ENCODE data around the gene MGST2.

MGST2 gene

GRCh38 chr4:139710073-139710472 lies 44.5 kb downstream of the MGST2 start:
- DNase-seq: no peak

DNA sequence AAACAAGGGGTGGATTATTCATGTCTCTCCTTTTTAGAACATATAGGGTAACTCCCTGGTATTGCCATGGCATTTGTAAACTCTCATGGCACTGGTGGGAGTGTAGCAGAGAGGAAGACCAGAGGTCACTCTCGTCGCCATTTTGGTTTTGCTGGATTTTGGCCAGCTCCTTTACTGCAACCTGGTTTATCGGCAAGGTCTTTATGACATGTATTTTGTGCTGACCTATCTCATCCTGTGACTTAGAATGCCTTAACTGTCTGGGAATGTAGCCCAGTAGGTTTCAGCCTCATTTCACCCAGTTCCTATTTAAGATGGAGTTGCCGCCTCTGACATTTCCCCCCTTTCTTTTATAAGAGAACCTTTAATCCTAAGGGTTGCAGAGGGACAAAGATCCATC lies 45.8 kb downstream of the MGST2 start:
- no peak for DNase-seq

DNA sequence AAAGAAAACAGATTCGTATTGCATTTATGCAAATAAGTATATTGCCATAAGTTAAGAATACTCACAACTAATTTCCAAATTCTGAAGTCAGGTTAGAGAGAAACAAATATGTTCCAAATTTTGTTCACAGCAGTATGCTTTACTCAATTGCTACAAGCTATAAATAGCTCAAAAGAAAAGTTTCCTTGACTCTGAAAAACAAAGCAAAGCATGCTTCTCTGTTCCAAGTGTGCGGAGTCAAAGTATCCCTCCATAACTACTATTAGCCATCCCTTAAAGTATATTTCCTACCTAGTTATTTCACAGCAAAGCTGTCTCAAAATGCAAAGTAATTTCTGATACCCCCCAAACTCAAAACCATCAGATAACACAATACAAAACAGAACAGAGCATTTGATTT lies 47.3 kb downstream of the MGST2 start:
- no peak for DNase-seq

GRCh38 chr4:139715746-139716391 lies 50.2 kb downstream of the MGST2 start:
- DNase-seq: no peak

DNA sequence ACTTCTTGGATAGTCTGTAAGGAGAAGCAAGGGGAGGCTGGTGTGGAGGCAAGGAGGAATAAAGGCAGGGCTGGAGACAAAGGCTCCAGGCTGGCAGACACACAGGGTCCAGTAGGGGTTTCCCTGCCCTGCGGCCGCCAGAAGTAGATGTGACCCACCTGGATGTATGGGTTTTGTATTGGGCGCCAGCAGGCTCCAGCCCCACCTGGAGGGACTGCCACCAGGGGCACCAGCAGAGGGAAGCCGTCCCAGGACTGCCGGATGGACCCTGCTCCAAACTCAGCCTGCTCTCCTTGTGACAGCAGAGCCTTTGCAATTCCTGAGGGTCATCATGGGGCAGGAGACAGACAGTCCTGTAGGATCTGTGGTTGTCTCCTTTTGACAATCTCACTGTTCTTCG lies 52.7 kb downstream of the MGST2 start:
- no peak for DNase-seq

- no peak for DNase-seq
Observed at GRCh38 chr4:139718833-139719232, 53.2 kb downstream of the MGST2 start.

- DNase-seq: no peak
Observed at GRCh38 chr4:139719381-139720101, 53.9 kb downstream of the MGST2 start.

- DNase-seq: no peak
Observed at GRCh38 chr4:139720806-139721205, 55.2 kb downstream of the MGST2 start.

GRCh38 chr4:139721789-139722188 lies 56.2 kb downstream of the MGST2 start:
- DNase-seq: no peak

DNA sequence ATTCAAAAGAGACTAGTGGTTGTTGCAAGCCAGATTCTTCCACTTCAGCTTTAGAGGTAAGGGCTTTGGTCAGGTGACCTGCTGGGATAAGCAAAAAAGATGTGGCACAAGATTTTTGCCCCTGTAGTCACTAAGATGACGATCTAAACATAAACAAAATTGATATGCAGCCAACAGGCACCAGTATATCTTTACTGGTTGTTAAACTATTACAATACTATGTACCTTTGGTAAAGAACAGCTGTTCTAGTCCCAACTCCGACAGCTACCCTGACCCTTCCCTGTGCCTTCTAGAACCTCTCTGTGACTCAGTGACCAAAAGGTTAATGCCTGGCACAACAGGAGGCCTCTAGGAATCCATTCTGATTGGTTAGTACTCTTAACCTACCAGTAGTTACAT lies 59.6 kb downstream of the MGST2 start:
- no peak for DNase-seq

DNA sequence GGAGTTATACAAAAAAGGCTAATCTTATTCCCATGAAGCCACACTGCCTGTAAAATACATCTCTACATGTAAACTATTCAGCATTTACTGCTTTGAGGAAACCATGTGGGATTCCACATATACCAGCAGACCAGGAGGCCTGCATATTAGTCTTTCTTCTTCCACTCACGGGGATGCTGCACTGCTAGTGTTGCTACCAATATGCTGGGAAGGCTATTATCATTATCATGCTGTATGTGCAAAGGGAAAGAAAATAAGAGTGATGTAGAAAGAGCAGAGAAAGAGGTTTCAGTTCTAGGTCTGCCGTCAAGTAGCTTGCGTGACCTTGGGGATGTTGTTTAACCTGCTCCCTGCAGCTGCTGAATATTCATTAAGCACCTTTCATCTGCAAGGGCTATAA lies 61.0 kb downstream of the MGST2 start:
- no peak for DNase-seq

GRCh38 chr4:139728146-139728545 lies 62.5 kb downstream of the MGST2 start:
- no peak for DNase-seq

DNA sequence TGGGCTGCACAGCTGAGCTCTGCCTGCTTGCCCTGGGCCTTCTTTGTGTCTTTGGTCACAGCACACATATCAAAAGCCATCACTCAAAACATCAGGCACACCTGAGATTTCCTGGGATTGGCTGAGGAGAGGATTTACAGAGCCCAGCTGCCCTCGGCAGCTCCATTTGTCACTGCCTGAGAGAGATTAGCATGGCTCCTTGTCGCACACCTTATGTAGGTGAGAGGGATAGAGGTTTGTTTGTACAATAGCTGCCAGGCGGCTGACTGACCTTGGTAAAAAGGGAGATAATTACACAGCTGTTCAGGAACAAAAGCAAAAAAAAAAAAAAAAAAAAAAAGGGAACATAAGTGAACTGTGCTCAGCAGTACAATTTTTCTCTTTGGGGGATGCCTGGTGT lies 63.2 kb downstream of the MGST2 start:
- no peak for DNase-seq

GRCh38 chr4:139732991-139733570 lies 67.5 kb downstream of the MGST2 start:
- no peak for DNase-seq

DNA sequence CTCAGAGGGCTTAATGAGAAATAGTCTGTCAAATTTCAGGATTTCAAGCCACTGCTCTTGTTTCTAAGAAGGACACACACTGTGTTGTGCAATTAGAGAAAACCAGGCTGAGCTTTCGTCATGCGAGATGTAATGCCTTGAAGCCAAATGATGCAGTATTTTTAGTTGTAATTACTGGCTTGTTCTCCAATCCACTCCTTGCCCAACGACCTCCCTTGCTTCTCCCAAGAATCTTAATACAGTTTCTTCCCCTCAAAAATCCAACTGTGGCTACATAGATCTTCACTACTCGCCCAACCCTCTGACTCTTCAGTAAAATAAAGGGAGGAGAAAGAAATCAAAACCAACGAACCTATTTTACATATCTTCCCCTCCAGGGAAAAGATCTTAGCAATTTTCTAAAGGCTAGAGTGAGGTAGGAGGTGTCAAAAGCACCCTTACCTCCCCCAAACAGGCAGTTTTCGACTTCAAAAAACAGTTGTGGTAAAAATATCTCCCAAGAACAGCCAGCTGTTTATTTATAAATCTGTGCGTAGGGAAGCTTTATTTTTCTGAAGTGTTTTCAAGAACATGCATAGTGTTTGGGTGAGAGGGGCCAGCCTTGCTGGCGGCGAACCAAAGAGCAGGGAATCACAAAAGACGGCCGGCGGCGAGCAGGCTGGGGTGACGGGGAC lies 68.7 kb downstream of the MGST2 start:
- DNase-seq: peak; percentile 12

DNA sequence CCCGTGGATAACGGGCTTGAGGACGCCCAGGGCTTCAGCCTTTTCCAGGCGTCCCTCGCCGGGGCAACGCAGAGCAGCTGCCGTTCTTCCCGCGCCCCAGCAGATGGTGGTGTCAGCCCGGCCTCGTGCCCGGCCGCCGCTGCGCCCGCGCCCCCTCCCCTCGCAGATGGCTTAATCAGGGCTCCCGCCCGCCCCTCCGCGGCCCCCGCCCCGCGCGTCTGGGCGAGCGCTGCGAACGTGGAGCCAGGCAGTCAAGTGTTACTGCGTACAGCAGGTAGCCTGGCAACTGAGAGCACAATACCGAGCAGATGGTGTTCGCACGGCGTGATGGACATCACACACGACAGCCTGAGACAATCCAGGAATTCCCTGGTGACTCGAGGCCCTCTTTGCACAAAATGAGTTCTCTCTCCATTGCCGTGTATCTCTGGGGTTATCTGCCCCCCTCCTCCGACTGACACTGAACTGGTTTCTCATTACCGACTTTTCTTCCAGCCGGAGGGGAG lies 69.3 kb downstream of the MGST2 start:
- DNase-seq: peak; percentile 75

DNA sequence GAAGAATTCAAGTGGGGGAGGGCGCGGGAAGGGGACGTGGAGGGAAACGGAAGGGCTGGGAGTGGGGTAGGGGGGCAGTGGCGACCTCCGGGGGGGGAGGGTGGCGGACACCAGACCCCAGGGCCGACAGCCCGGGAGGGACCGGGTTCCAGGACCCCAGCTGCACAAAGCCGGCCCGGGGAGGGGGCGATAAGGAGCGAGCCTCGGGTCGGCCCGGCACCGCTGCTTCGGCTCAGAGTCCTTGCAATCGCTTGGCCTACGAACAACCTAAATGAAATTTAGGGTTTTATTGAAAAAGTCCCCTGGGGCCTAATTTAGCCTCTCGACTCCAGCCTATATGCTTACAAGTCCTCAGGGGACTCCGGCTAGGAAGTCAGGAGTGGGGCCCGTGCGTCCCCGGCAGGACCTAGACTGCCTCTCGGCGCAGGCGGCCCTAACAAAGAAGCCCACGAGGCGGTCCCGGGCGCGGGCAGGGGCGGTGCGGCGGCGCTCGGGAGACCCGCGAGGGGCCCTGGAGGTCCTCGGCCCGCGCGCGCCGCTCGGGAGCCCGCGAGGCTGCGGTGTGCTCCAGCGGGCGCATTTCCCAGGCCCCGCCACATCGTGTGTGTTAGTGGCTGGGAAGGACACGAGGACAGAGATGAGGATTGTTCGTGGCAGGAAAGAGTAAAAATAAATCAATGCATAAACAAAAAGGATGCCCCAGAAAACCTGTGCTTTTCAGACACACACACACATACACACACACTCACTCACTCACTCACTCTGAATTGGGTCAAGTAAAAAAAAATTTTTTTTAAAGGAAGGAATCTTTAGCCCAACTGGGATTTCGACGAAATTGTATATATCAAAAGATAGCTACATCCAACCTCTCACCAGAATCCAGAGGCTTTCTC lies 70.0 kb downstream of the MGST2 start:
- DNase-seq: peak; percentile 6

GRCh38 chr4:139736274-139736660 lies 70.6 kb downstream of the MGST2 start:
- no peak for DNase-seq

- DNase-seq: no peak
Observed at GRCh38 chr4:139736661-139737060, 71.0 kb downstream of the MGST2 start.

DNA sequence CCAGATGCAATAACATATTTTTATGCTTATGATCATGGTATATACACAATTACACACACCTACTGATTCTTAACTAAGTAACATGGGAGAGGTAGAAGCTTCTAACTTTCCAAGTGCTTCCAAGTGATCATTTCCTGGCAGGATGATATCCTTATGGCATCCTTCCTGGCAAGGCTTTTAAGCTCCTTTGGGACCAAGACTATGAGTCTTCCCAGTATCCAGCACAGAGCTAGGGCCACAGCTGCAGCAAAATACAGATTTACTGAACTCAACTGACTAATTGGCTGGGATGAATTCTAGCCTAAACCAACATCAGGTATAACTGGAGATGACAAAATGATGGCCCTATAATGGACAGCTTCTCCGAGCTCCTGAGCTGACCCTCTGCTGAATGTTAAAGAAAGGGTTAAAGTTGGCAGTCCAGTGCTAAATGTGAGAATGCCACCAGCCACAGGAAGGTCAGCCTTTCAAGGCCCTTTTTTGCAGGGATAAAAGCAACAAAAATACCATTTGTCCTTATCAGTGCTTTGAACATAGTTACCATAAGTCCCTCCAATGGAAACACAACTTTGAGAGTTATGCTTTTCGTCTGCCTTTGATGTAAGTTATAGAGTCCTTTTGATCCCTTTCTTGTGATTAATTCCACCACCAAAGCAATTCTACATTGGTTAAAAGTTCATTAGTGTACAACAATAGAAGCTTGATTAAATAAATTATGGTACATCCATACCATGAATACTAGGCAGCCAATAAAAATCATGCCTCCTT lies 73.4 kb downstream of the MGST2 start:
- DNase-seq: peak; percentile 12

GRCh38 chr4:139740121-139740520 lies 74.5 kb downstream of the MGST2 start:
- DNase-seq: no peak

All from fibroblast of skin of scalp (primary cell).